OCI-LY3 (cell line): ENCODE results near the gene CLDN5.

Experiments
- EZH2phosphoT487 ChIP-seq: fragments of 200-600 bp; shearing (Covaris generic); IDR thresholded peaks from 2 replicates; pipeline ENCODE4 v1.6.1; 2018; ENCODE audit warnings: antibody characterized with exemption, mixed run types, low read depth
- TF ChIP-seq, protein P1 (sequence below): fragments of 200-600, 300-600 bp; sonication (generic); IDR thresholded peaks from 2 replicates; pipeline ENCODE4 v1.5.1; 2014; ENCODE audit warnings: antibody characterized with exemption, low read length, low read depth

DNA sequence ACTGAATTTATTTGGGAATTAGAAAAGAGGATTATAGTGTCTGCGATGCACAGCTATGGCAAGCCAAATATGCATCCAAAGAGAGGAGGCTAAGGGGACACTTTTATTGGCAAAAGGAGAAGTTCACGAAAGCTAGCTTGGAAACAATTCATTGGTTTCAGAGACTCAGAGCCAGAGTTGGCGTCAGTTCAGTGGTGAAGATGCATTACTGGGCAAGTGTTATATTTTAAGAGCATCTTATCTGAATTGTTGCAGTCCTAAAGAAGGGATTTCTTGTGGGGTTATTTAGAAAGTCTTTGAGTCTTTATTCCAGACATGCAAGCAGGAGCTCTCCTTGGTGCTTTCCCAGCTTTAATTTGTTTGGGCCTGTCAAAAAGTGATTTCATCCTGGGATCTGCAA is 15.0 kb downstream of the CLDN5 start:
- TF ChIP-seq, protein P1, sequence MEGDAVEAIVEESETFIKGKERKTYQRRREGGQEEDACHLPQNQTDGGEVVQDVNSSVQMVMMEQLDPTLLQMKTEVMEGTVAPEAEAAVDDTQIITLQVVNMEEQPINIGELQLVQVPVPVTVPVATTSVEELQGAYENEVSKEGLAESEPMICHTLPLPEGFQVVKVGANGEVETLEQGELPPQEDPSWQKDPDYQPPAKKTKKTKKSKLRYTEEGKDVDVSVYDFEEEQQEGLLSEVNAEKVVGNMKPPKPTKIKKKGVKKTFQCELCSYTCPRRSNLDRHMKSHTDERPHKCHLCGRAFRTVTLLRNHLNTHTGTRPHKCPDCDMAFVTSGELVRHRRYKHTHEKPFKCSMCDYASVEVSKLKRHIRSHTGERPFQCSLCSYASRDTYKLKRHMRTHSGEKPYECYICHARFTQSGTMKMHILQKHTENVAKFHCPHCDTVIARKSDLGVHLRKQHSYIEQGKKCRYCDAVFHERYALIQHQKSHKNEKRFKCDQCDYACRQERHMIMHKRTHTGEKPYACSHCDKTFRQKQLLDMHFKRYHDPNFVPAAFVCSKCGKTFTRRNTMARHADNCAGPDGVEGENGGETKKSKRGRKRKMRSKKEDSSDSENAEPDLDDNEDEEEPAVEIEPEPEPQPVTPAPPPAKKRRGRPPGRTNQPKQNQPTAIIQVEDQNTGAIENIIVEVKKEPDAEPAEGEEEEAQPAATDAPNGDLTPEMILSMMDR = no peak
- TF ChIP-seq EZH2phosphoT487 = no peak
